Measurements from ENCODE around the gene CELF6. TPM values are rescaled to one million over a fixed set of nuclear protein-coding genes. Genes with fewer than 3 reads are reported as not detected.

The CELF6 gene
- total RNA-seq: 1.0 and 2.4 TPM in 2 replicates
- polyA plus RNA-seq (2012): 1.0 TPM

DNA sequence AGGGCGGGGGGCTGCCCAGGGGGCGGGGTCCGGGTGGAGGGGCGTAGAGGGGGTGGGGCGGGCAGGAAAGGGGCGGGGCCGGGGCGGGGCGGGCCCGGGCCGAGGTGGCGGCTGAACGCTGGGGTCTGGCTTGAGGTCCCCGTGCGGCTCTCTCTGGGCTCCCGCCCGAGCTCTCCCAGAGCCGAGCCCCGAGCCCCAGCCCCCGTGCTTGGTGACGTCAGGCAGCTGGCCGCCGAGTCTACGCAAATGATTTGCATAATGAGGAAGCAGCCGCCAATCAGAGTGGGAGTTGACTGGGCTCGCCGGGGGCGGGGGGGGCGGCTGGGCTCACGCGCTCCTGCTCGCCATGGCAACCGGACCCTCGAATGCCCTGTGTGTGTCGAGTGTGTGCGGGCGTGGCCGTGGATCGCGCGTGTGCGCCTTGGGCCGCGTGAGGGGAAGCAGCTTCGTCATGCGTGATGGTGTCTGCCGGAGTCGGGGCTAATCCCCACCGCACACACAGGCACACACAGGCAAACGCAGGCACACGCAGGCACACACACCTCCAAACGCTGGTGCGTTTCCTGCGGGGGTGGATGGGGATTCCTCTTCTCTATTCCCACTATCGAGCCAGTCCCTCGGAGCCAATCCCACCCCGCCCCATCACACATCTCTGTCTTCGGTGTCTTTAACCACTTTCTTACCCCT is at the start of gene CELF6:
TSS of gene CELF6 (minus strand) at position 173 of the 687 bp plus-strand sequence. CDS start 283 bp downstream, outside the sequence.
- DNase-seq (ENCODE audit: low read depth): peak; percentile 83

DNA sequence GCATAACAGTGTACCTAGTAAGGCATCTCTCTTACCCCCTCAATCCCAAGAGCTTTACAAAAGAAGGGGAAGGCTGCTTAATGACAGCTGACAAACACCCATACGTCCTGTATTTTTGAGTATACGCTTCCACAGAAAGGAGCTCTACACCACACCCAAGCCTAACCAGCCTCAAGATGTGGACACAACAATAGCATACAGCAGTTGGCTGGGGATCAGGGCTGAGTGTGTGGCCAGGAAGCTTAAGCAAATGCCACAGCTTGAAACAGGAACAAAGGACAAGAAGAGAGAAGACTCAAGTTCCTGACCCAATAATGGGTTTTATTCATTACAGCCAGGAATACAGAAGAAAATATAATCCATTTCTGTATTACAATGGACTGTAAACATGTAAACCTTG is 48.9 kb upstream of the CELF6 start:
- no peak for DNase-seq (ENCODE audit: low read depth)

DNA sequence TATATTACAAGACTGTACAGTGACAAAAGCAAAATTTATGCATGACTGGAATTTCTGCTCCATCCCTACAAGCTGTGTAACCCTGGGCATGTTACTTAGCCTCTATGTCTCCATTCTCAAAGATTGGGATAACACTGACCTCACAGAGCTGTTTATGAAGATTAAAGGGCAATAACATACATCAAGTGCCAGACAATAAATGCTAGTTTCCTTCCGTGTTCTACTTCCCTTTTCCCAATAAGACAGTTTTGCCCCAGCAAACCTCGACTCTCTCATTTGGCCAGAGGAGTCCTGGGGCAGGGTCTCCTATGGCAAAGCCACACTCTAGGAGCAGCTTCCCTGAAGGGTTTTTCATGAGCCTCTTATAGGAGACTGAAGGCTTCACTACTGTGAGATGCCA is 48.4 kb upstream of the CELF6 start:
- DNase-seq (ENCODE audit: low read depth): no peak

GRCh38 chr15:72365844-72366243 is 45.9 kb upstream of the CELF6 start:
- DNase-seq (ENCODE audit: low read depth): no peak

DNA sequence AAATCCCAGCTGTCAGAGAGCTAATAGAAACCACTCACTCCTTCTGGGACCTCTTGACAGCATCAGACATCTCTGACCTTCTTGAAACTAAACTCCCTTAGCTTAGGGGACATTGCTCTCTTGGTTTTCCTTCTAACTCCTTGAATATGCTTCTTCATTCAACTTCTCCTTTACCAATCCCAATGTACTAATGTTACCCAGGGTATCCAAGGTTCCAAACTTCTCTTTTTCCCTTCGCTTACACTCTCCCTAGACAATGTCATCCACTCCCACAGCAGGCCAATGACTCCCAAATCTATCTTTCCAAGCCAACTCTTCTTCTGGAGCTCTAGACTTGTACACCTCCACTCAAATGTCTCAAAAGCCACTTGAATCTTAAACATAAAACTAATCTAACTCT is 41.2 kb upstream of the CELF6 start:
- no peak for DNase-seq (ENCODE audit: low read depth)

DNA sequence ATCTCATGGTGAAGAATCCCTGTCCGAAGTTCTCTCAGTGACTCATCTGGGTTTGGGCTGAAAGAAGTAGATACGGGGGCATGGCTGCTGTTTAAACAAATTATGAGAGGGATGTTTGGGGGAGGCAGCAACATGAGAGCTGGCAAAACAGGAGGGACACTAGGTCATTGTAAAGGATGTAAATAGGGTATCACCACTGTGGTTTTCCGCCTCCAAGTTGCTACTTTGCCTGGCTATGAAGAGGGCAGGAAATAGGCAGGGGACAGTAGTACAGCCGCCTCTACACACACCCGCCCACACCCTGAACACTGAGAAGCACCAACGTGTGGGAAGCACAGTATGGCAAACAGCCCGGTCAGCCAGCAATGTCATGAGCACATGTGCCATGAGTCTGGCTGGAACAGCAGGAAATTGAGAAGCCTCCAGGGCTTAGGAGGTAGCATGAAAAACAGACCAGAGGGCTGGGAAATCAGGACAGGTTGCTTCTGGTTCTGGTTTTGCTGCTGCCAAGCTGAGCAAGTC is 38.8 kb upstream of the CELF6 start:
- peak; percentile 89 for DNase-seq (ENCODE audit: low read depth)

GRCh38 chr15:72358121-72358520 is 38.2 kb upstream of the CELF6 start:
- no peak for DNase-seq (ENCODE audit: low read depth)

- DNase-seq (ENCODE audit: low read depth): no peak
These were observed 34.5 kb upstream of the CELF6 start for GRCh38 chr15:72354496-72354895.

DNA sequence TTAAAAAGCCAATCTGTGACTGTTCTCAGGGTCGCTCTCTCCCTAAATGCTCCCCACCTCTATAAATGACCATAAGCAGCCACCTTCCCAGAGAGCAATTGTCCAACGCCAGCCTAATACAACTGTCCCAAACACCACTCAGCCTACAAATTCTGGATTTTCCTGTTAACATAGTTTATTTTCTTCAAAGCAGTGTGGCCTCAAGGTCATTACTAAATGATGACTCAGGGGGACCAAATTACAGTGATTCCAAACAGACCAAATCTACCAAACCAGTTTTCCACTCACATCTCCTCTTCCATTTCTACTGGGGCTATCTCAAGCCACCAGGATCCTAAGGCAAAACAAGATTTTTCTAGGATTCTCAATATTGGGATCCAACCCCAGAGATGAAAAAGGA is 33.3 kb upstream of the CELF6 start:
- DNase-seq (ENCODE audit: low read depth): no peak

- no peak for DNase-seq (ENCODE audit: low read depth)
These were observed 25.8 kb upstream of the CELF6 start for GRCh38 chr15:72345806-72346205.

GRCh38 chr15:72345280-72345679 is 25.3 kb upstream of the CELF6 start:
- no peak for DNase-seq (ENCODE audit: low read depth)

- DNase-seq (ENCODE audit: low read depth): no peak
These were observed 24.6 kb upstream of the CELF6 start for GRCh38 chr15:72344602-72345001.

- DNase-seq (ENCODE audit: low read depth): no peak
These were observed 22.4 kb upstream of the CELF6 start for GRCh38 chr15:72342385-72342784.

DNA sequence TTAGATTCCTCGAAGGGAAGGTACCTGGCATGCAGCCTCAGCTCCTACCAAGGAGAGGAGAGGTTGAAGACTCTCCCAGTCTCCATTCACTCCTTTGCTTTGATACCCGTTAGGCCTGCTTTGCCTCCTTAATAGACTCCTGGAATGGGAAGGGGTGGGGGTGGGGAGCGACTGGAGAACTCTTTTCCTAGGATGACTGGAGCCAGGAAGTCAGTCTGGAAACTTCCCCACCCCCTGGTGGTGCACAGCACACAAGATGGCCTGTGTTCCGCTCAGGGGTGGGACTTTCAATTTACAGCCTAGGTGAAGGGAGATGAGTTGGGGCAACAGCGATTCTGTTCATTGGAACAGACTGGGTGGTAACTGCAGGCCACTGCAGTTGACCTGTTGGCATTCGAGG is 21.4 kb upstream of the CELF6 start:
- DNase-seq (ENCODE audit: low read depth): no peak

DNA sequence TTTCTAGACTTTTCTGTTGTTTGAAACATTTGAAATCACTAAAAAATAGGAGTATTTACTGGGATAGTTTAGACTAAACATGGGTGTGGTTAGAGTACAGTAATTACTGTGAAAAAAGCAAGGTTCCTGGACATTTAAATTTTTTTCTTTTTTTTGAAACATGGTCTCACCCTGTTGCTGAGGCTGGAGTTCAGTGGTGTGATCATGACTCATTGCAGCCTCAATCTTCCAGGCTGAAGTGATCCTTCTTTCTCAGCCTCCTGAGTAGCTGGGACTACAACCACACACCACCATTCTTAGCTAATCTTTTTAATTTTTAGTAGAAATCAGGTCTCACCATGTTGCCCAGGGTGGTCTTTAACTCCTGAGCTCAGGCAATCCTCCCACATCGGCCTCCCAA is 20.4 kb upstream of the CELF6 start:
- DNase-seq (ENCODE audit: low read depth): peak; percentile 16

- peak; percentile 86 for DNase-seq (ENCODE audit: low read depth)
These were observed 19.8 kb upstream of the CELF6 start for GRCh38 chr15:72339777-72340177.

DNA sequence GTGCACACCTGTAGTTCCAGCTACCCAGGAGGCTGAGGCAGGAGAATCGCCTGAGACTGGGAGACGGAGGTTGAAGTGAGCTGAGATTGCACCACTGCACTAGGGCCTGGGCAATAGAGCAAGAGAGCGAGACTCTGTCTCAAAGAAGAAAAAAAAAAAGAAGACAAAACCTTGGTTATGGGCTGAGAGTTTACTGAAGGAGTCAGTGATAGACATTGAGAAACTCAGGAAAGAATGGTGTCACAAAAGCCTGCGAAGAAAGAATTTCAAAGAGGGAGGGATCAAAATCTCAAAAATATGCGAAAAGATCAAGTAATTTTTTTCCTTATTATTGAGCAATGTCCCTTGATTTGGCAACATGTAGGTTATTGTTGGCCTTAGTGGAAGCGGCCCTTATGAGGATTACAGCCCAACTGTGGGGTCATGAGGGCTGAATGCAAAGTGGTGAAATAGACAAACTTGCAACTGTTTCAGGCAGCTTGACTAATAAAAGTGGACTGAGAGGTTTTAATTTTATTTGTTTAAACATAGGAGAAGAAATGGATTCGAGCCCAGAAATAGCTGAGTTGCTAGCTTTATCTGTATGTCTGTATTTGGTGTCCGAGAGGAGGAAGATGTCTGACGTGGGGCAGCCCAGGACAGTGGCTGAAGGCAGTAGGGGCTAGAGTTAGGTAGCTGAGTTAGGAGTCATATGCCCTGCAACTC is 18.8 kb upstream of the CELF6 start:
- no peak for DNase-seq (ENCODE audit: low read depth)

DNA sequence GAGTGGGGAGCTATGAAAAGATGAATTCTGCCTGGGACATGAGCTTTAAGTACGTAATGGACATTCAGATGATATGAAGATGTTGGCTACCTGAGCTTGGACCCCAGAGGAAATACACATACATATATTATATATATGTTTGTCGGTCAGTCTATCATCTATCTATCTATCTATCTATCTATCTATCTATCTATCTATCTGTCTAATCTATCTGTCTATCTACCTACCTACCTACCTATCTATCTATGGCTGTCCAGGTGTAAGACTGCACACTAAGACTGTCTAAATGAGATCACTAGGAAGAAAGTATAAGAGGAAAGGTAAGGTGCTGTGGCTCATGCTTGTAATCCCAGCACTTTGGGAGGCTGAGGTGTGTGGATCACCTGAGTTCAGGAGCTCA is 18.2 kb upstream of the CELF6 start:
- no peak for DNase-seq (ENCODE audit: low read depth)

GRCh38 chr15:72334842-72335241 is 14.9 kb upstream of the CELF6 start:
- no peak for DNase-seq (ENCODE audit: low read depth)

- no peak for DNase-seq (ENCODE audit: low read depth)
These were observed 11.1 kb upstream of the CELF6 start for GRCh38 chr15:72331021-72331420.

DNA sequence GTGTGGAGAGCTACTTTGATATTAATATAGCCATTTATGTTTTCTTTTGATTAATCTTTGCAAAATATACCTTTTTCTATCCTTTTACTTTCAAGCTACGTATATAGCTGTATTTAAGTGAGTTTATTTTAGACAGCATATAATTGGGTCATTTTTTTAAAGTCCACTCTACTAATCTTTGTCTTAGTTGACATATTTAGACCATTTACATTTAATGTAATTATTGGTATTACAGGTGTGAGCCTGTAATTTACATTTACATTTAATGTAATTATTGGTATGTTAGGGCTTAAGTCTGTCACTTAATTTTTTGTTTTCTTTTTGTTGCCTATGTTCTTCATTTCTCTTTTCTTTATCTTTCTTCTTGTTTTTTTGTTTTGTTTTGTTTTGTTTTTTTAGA is 3.8 kb upstream of the CELF6 start:
- DNase-seq (ENCODE audit: low read depth): no peak

DNA sequence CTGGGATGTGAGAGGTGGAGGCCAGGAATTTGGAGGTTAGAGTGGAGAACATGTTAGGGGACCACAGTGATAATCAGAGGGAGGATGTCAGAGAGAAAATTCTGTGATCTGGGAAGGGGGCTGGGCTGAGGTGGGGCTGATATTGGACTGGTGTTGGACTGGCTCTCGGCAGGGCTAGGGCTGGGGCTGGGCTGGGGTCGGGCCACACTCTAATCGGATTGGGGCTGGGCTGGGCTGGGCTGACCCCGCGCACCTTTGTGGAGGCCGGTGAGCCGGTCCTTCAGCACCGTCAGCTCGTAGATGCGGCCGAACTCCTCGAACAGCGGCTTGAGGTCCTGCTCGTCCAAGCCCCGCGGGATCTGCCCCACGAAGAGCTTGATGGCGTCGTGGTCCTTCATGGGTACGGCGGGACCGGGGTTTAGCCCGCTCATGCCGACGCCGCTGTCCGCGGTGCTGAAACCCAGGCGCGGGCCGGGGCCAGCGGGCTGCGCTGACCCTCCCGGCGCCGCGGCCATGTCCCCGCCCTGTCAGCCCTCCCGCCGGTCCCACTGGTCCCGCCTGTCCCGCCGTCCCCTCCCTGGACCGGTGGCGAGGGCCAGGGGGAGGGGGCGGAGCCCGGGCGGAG is 485 bp downstream of the CELF6 start:
- DNase-seq (ENCODE audit: low read depth): peak; percentile 64

Data from myocyte (in vitro differentiated cells).